Measurements from ENCODE around the gene MOBP. TPM values are rescaled to one million over a fixed set of nuclear protein-coding genes. Genes with fewer than 3 reads are reported as not detected.

The MOBP gene
- total and polyA plus RNA-seq, 2 of the 4 experiments (the other 2 are of a cell fraction): not detected

GRCh38 chr3:39473452-39474125, 6.1 kb downstream of the MOBP start:
- no peak overlapping the region for H2BK120ac ChIP-seq (ENCODE audit: low read depth, low read length)
- in situ Hi-C loops (cut with MboI; ENCODE audit: low sequenced_read_pairs): no loop called here
- no TSS peak for BruUV-seq (replicated peaks)
- no peak for DNase-seq
- no peak overlapping the region for H3K4me2 ChIP-seq (ENCODE audit: low read depth, low read length)
- dilution Hi-C loops (cut with HindIII; ENCODE audit: low sequenced_read_pairs, unreplicated experiment): no loop called here
- no peak overlapping the region for H3K4me3 ChIP-seq (ENCODE audit: insufficient read depth, low read depth, low read length)
- no peak overlapping the region for H2AK5ac ChIP-seq (ENCODE audit: low read depth, low read length)
- POLR2A ChIA-PET (ENCODE audit: unreplicated experiment): no interaction called here
- no peaks in the 10 kb centered on the region for H3K9me3 ChIP-seq (ENCODE audit: control insufficient read depth, insufficient read depth, low read length)
- no peak overlapping the region for H2BK5ac ChIP-seq (ENCODE audit: low read depth, low read length, poor library complexity, severe bottlenecking)
- no peak overlapping the region for H3K56ac ChIP-seq (ENCODE audit: extremely low read depth, insufficient read depth, low read length)
- H3K4me1 ChIP-seq (ENCODE audit: control insufficient read depth, insufficient read depth, low read length): no peaks in the 10 kb centered on the region
- no peak overlapping the region for H3K14ac ChIP-seq (replicated peaks; ENCODE audit: low read depth, low read length)
- no peak overlapping the region for H2AK9ac ChIP-seq (replicated peaks; ENCODE audit: low read depth, low read length, poor library complexity)
- no peaks in the 10 kb centered on the region for H3K9me1 ChIP-seq (ENCODE audit: insufficient read depth, low read length)
- TF ChIP-seq FOS (IDR thresholded peaks at IDR 0.05; ENCODE audit: low read depth, low read length) (no peak), MAFK (IDR thresholded peaks at IDR 0.05; ENCODE audit: low read depth, low read length) (no peak), POLR2A (IDR thresholded peaks at IDR 0.05; ENCODE audit: low read depth, low read length) (no peak), CEBPB (IDR thresholded peaks at IDR 0.05; ENCODE audit: low read depth, low read length) (no peak), NFE2L2 (IDR thresholded peaks at IDR 0.05; ENCODE audit: low read depth, low read length) (no peak), MAZ (IDR thresholded peaks at IDR 0.05; ENCODE audit: borderline replicate concordance, low read depth, low read length) (no peak), CTCF (conservative IDR thresholded peaks at IDR 0.05; ENCODE audit: low read depth, low read length) (no peak), BHLHE40 (IDR thresholded peaks at IDR 0.05; ENCODE audit: low read depth, low read length) (no peak), ELK1 (IDR thresholded peaks at IDR 0.05; ENCODE audit: borderline replicate concordance, low read depth, low read length) (no peak), RCOR1 (IDR thresholded peaks at IDR 0.05; ENCODE audit: insufficient replicate concordance, low read length) (no peak), SMC3 (IDR thresholded peaks at IDR 0.05; ENCODE audit: low read depth, low read length) (no peak), MXI1 (IDR thresholded peaks at IDR 0.05; ENCODE audit: borderline replicate concordance, low read depth, low read length) (no peak), RAD21 (IDR thresholded peaks at IDR 0.05; ENCODE audit: low read length) (no peak), CHD1 (IDR thresholded peaks at IDR 0.05; ENCODE audit: low read depth, low read length) (no peak), RFX5 (IDR thresholded peaks at IDR 0.05; ENCODE audit: low read depth, low read length) (no peak)
- TF ChIP-seq, protein P1, sequence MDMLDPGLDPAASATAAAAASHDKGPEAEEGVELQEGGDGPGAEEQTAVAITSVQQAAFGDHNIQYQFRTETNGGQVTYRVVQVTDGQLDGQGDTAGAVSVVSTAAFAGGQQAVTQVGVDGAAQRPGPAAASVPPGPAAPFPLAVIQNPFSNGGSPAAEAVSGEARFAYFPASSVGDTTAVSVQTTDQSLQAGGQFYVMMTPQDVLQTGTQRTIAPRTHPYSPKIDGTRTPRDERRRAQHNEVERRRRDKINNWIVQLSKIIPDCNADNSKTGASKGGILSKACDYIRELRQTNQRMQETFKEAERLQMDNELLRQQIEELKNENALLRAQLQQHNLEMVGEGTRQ (IDR thresholded peaks at IDR 0.05; ENCODE audit: low read depth, low read length): no peak
- H4K5ac ChIP-seq (ENCODE audit: low read depth, low read length): no peak overlapping the region
- no peaks in the 10 kb centered on the region for H3K36me3 ChIP-seq (ENCODE audit: control insufficient read depth, insufficient read depth, low read length)
- intact Hi-C loops (cut with micrococcal nuclease): no loop called here
- no peak for ATAC-seq (ENCODE audit: low read depth)
- H3K18ac ChIP-seq (ENCODE audit: low read depth, low read length): no peak overlapping the region
- H2BK15ac ChIP-seq (ENCODE audit: low read depth, low read length): no peak overlapping the region
- no peak overlapping the region for H3K23ac ChIP-seq (ENCODE audit: low read depth, low read length)
- H4K20me1 ChIP-seq (ENCODE audit: insufficient read depth, low read length): no peaks in the 10 kb centered on the region
- H3K4ac ChIP-seq (ENCODE audit: low read depth, low read length): no peak overlapping the region
- CTCF ChIA-PET: interaction anchor here (0.5 kb wide), 1 partner anchor 14 kb away, joined by 3 read pairs; no protein-coding TSS in a partner anchor
- H4K91ac ChIP-seq (ENCODE audit: insufficient read depth, low read depth, low read length): no peak overlapping the region
- no peak overlapping the region for H2AFZ ChIP-seq (replicated peaks; ENCODE audit: low read length, poor library complexity)
- WGBS, 2 experiments (ENCODE audit: extremely low coverage in 2 of 2, insufficient read length in 1 of 2): 29% methylated on average over 1 of the region's 4 CpGs; no CpG with 5 or more reads in 1 of the 2 experiments
- H3K27me3 ChIP-seq (ENCODE audit: control insufficient read depth, insufficient read depth, low read length): no peaks in the 10 kb centered on the region
- H2BK20ac ChIP-seq (ENCODE audit: low read depth, low read length): no peak overlapping the region
- H3K9ac ChIP-seq (ENCODE audit: low read depth, low read length): no peak overlapping the region
- no peak overlapping the region for H3K27ac ChIP-seq (ENCODE audit: insufficient read depth, low read length)
- H4K8ac ChIP-seq (ENCODE audit: low read depth in 2 of 2, low read length in 2 of 2): no peak overlapping the region
- no peaks in the 10 kb centered on the region for H3K79me1 ChIP-seq (ENCODE audit: low read depth in 1 of 2, low read length in 2 of 2)
